ENCODE results near the gene RIMBP2. TPM values are rescaled to one million over a fixed set of nuclear protein-coding genes. Genes with fewer than 3 reads are reported as not detected.
A peak's percentile ranks its signal among the peaks of the same experiment; 100 is the strongest.

Gene RIMBP2
- total RNA-seq, 1 experiment from 2014 or later = not detected

DNA sequence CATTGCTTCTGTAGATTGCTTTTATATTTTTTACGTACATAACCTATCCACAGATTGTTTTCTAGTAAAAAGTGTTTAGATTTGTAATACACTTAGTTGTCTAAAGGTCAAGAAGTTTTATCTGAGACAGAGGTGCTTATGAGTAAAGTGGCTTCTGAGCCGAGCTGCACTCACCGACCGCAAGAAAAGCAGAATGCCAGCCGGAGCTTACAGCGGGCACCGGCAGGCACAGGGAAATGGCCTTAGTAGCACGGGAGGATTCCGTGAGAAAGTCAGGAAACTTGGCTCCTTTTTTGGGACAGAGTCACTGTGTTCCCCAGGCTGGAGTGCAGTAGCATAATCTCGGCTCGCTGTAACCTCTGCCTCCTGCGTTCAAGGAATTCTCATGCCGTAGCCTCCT is 348.6 kb downstream of the RIMBP2 start:
- no peak for DNase-seq
- intact Hi-C loops (cut with micrococcal nuclease; ENCODE audit: unreplicated experiment) = no loop called here
- Mint-ChIP-seq H3K27ac (ENCODE audit: unreplicated experiment) (no peak overlapping the region), H3K4me3 (ENCODE audit: unreplicated experiment) (no peak overlapping the region), H3K9me3 (ENCODE audit: unreplicated experiment) (no peaks in the 10 kb centered on the region), H3K36me3 (ENCODE audit: insufficient read depth, unreplicated experiment) (peaks cover 4% of the 10 kb centered on the region), H3K4me1 (ENCODE audit: low read depth, unreplicated experiment) (peaks cover 9% of the 10 kb centered on the region), H3K27me3 (ENCODE audit: insufficient read depth, unreplicated experiment) (no peaks in the 10 kb centered on the region)
- Histone ChIP-seq H3K9me3 (no peaks in the 10 kb centered on the region), H3K36me3 (ENCODE audit: control insufficient read depth, insufficient read depth, low read length) (no peaks in the 10 kb centered on the region), H3K4me3 (ENCODE audit: low read depth, low read length) (no peak overlapping the region), H3K4me1 (peaks cover 13% of the 10 kb centered on the region), H3K27me3 (replicated peaks; ENCODE audit: control insufficient read depth, insufficient read depth, low read length) (no peaks in the 10 kb centered on the region)
- TF ChIP-seq, protein P1, sequence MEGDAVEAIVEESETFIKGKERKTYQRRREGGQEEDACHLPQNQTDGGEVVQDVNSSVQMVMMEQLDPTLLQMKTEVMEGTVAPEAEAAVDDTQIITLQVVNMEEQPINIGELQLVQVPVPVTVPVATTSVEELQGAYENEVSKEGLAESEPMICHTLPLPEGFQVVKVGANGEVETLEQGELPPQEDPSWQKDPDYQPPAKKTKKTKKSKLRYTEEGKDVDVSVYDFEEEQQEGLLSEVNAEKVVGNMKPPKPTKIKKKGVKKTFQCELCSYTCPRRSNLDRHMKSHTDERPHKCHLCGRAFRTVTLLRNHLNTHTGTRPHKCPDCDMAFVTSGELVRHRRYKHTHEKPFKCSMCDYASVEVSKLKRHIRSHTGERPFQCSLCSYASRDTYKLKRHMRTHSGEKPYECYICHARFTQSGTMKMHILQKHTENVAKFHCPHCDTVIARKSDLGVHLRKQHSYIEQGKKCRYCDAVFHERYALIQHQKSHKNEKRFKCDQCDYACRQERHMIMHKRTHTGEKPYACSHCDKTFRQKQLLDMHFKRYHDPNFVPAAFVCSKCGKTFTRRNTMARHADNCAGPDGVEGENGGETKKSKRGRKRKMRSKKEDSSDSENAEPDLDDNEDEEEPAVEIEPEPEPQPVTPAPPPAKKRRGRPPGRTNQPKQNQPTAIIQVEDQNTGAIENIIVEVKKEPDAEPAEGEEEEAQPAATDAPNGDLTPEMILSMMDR (IDR thresholded peaks at IDR 0.05; ENCODE audit: insufficient read depth in 1 of 2, low read depth in 1 of 2, low read length in 1 of 2, severe bottlenecking in 1 of 2, unreplicated experiment in 1 of 2) = no peak
- ChIA-PET CTCF (no interaction called here), POLR2A (no interaction called here)
- no TSS peak for BruUV-seq (replicated peaks)

DNA sequence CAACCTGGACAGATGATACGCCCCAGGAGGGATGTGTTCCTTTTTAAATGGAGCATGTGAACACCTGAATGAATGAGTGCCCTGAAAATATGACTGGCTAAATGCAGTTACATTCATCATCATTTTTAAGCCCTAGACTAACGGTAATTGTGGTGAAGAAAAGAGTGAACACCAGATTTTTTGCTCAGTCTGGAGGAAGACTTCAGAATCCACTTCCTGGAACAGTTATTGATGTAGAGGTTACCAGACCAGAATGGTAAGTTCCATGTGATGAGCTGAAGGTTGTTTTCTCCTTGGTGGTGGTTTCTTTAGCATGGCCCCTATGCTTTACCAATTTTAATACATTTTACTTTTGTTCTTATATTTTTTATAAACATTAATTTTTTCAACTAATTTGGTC is 349.1 kb downstream of the RIMBP2 start:
- TF ChIP-seq, protein P1 (IDR thresholded peaks at IDR 0.05; ENCODE audit: insufficient read depth in 1 of 2, low read depth in 1 of 2, low read length in 1 of 2, severe bottlenecking in 1 of 2, unreplicated experiment in 1 of 2) = no peak
- Mint-ChIP-seq H3K27me3 (ENCODE audit: insufficient read depth, unreplicated experiment) (no peaks in the 10 kb centered on the region), H3K4me1 (ENCODE audit: low read depth, unreplicated experiment) (peaks cover 9% of the 10 kb centered on the region), H3K36me3 (ENCODE audit: insufficient read depth, unreplicated experiment) (peaks cover 4% of the 10 kb centered on the region), H3K27ac (ENCODE audit: unreplicated experiment) (no peak overlapping the region), H3K4me3 (ENCODE audit: unreplicated experiment) (no peak overlapping the region), H3K9me3 (ENCODE audit: unreplicated experiment) (no peaks in the 10 kb centered on the region)
- POLR2A ChIA-PET = no interaction called here
- intact Hi-C loops (cut with micrococcal nuclease; ENCODE audit: unreplicated experiment) = no loop called here
- BruUV-seq (replicated peaks) = no TSS peak
- Histone ChIP-seq H3K4me3 (ENCODE audit: low read depth, low read length) (no peak overlapping the region), H3K4me1 (peaks cover 13% of the 10 kb centered on the region), H3K9me3 (no peaks in the 10 kb centered on the region), H3K27me3 (replicated peaks; ENCODE audit: control insufficient read depth, insufficient read depth, low read length) (no peaks in the 10 kb centered on the region), H3K36me3 (ENCODE audit: control insufficient read depth, insufficient read depth, low read length) (no peaks in the 10 kb centered on the region)
- DNase-seq = no peak
- CTCF ChIA-PET = no interaction called here

DNA sequence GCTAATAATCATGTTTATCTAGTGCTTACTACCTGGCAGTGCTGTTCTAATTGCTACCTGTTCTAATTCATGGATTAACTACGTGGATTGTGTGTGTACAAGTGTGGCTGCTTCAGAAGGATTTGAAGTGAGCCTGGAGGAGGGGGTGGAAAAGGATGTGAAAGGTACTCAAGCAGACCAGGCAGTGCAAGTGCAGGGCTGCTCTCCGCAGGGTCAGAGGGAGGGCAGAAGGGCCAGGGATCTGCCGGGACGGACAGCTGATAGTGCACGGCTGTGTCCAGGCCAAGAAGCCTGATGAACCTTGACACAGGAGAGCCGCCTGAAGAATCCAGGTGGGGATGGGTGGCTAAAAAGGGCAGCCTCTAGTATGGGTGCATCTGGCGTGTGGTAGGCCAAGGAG is 349.9 kb downstream of the RIMBP2 start:
- intact Hi-C loops (cut with micrococcal nuclease; ENCODE audit: unreplicated experiment) = no loop called here
- Histone ChIP-seq H3K27me3 (replicated peaks; ENCODE audit: control insufficient read depth, insufficient read depth, low read length) (no peaks in the 10 kb centered on the region), H3K9me3 (no peaks in the 10 kb centered on the region), H3K4me3 (ENCODE audit: low read depth, low read length) (no peak overlapping the region), H3K36me3 (ENCODE audit: control insufficient read depth, insufficient read depth, low read length) (no peaks in the 10 kb centered on the region), H3K4me1 (peaks cover 13% of the 10 kb centered on the region)
- Mint-ChIP-seq H3K27me3 (ENCODE audit: insufficient read depth, unreplicated experiment) (no peaks in the 10 kb centered on the region), H3K27ac (ENCODE audit: unreplicated experiment) (peak overlapping the region; percentile 32), H3K4me3 (ENCODE audit: unreplicated experiment) (no peak overlapping the region), H3K36me3 (ENCODE audit: insufficient read depth, unreplicated experiment) (peaks cover 4% of the 10 kb centered on the region), H3K9me3 (ENCODE audit: unreplicated experiment) (no peaks in the 10 kb centered on the region), H3K4me1 (ENCODE audit: low read depth, unreplicated experiment) (peaks cover 9% of the 10 kb centered on the region)
- no peak for DNase-seq
- ChIA-PET CTCF (no interaction called here), POLR2A (no interaction called here)
- TF ChIP-seq, protein P1 (IDR thresholded peaks at IDR 0.05; ENCODE audit: insufficient read depth in 1 of 2, low read depth in 1 of 2, low read length in 1 of 2, severe bottlenecking in 1 of 2, unreplicated experiment in 1 of 2) = no peak
- no TSS peak for BruUV-seq (replicated peaks)

Data from Caco-2 (cell line).